ENCODE measurements around the gene TPRG1L. TPM values are rescaled to one million over a fixed set of nuclear protein-coding genes. Genes with fewer than 3 reads are reported as not detected.

Gene TPRG1L
- total and polyA plus RNA-seq, 7 donors: 33.9 to 66.4 (median 40.2) TPM

GRCh38 chr1:3678361-3679097 is 53.7 kb downstream of the TPRG1L start:
- no peak overlapping the region for H3K4me3 ChIP-seq
- intact Hi-C loops (cut with DNase I): no loop called here
- no peaks in the 10 kb centered on the region for H3K4me1 ChIP-seq
- peaks cover 0 to 11% (median 2%) of the 10 kb centered on the region in 3 donors for H3K27me3 ChIP-seq (ENCODE audit: insufficient read depth in 3 of 3, low read length in 2 of 3)
- H3K9me3 ChIP-seq: no peaks in the 10 kb centered on the region
- ATAC-seq (no peak), DNase-seq (peak in 1 of 2 donors; percentile 10)
- H3K36me3 ChIP-seq (ENCODE audit: insufficient read depth in 1 of 2, low read depth in 1 of 2): no peaks in the 10 kb centered on the region
- WGBS, 3 donors: 67 to 74% (median 74%) methylated on average over 17 to 21 of the region's 21 CpGs
- no peak overlapping the region for H3K27ac ChIP-seq
- TF ChIP-seq CTCF (IDR thresholded peaks at IDR 0.05): no peak

GRCh38 chr1:3679098-3679555 is 54.3 kb downstream of the TPRG1L start:
- TF ChIP-seq CTCF (IDR thresholded peaks at IDR 0.05): no peak
- WGBS, 3 donors: 62 to 83% (median 77%) methylated on average over 18 of the region's 18 CpGs
- intact Hi-C loops (cut with DNase I): no loop called here
- Histone ChIP-seq H3K27ac (no peak overlapping the region), H3K9me3 (no peaks in the 10 kb centered on the region), H3K27me3 (ENCODE audit: insufficient read depth in 3 of 3, low read length in 2 of 3) (peaks cover 0 to 5% (median 2%) of the 10 kb centered on the region in 3 donors), H3K36me3 (ENCODE audit: insufficient read depth in 1 of 2, low read depth in 1 of 2) (no peaks in the 10 kb centered on the region), H3K4me3 (no peak overlapping the region), H3K4me1 (no peaks in the 10 kb centered on the region)
- DNase-seq: peak in 1 of 2 donors; percentile 8
- ATAC-seq: no peak

Other genes starting within 250 kb of the TPRG1L start
- gene ARHGEF16, start 170.3 kb upstream of the TPRG1L start, total RNA-seq: under 1 TPM; 0.29 to 0.56 (median 0.49) TPM
- under 1 TPM; 0.29 to 0.55 (median 0.52) TPM for gene ARHGEF16, start 170.3 kb upstream of the TPRG1L start, polyA plus RNA-seq
- 1 to 10 TPM; 3.7 to 5.5 (median 4.5) TPM for gene MEGF6, start 13.5 kb upstream of the TPRG1L start, total RNA-seq
- gene MEGF6, start 13.5 kb upstream of the TPRG1L start, polyA plus RNA-seq: 1 to 10 TPM in 2 of 3 donors, under 1 TPM in 1; 0.67 to 2.4 (median 1.6) TPM
- 10 to 100 TPM; 10.8 to 12.6 (median 11.7) TPM for gene WRAP73, start 25.1 kb downstream of the TPRG1L start, total RNA-seq
- gene WRAP73, start 25.1 kb downstream of the TPRG1L start, polyA plus RNA-seq: 10 to 100 TPM; 14.9 to 21.8 (median 20.2) TPM
- gene TP73, start 27.5 kb downstream of the TPRG1L start, total RNA-seq: under 1 TPM in 1 of 4 donors, not detected in 3; 0.13 TPM
- gene TP73, start 27.5 kb downstream of the TPRG1L start, polyA plus RNA-seq: under 1 TPM in 2 of 3 donors, not detected in 1; under 0.01 to 0.01 TPM
- gene CCDC27, start 127.4 kb downstream of the TPRG1L start, total RNA-seq: under 1 TPM in 2 of 4 donors, not detected in 2; 0.16 to 0.17 TPM
- gene CCDC27, start 127.4 kb downstream of the TPRG1L start, polyA plus RNA-seq: under 1 TPM in 2 of 3 donors, not detected in 1; 0.03 to 0.04 TPM
- 1 to 10 TPM; 1.1 to 2.1 (median 1.5) TPM for gene SMIM1, start 147.7 kb downstream of the TPRG1L start, total RNA-seq
- 1 to 10 TPM in 1 of 3 donors, under 1 TPM in 2; 0.57 to 1.4 (median 0.60) TPM for gene SMIM1, start 147.7 kb downstream of the TPRG1L start, polyA plus RNA-seq
- gene LRRC47, start 171.5 kb downstream of the TPRG1L start, total RNA-seq: 100 to 1,000 TPM in 1 of 4 donors, 10 to 100 TPM in 3; 93.9 to 126 (median 97.3) TPM
- gene LRRC47, start 171.5 kb downstream of the TPRG1L start, polyA plus RNA-seq: 10 to 100 TPM; 44.3 to 92.5 (median 57.6) TPM
- gene CEP104, start 232.2 kb downstream of the TPRG1L start, total RNA-seq: 10 to 100 TPM; 28.3 to 37.7 (median 34.4) TPM
- 10 to 100 TPM in 2 of 3 donors, 1 to 10 TPM in 1; 9.0 to 31.3 (median 11.1) TPM for gene CEP104, start 232.2 kb downstream of the TPRG1L start, polyA plus RNA-seq
- gene DFFB, start 232.5 kb downstream of the TPRG1L start, total RNA-seq: 1 to 10 TPM; 1.1 to 2.4 (median 1.8) TPM
- gene DFFB, start 232.5 kb downstream of the TPRG1L start, polyA plus RNA-seq: 1 to 10 TPM; 1.3 to 1.9 (median 1.9) TPM

All from psoas muscle (tissue), 8 donors.